ENCODE measurements around the gene FOXK2.

FOXK2 gene

GRCh38 chr17:82630212-82630611, 110.7 kb downstream of the FOXK2 start:
- TF ChIP-seq, protein P1, sequence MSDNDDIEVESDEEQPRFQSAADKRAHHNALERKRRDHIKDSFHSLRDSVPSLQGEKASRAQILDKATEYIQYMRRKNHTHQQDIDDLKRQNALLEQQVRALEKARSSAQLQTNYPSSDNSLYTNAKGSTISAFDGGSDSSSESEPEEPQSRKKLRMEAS (IDR thresholded peaks at IDR 0.05; ENCODE audit: low read depth, low read length), result no peak
- TF ChIP-seq, protein P2, sequence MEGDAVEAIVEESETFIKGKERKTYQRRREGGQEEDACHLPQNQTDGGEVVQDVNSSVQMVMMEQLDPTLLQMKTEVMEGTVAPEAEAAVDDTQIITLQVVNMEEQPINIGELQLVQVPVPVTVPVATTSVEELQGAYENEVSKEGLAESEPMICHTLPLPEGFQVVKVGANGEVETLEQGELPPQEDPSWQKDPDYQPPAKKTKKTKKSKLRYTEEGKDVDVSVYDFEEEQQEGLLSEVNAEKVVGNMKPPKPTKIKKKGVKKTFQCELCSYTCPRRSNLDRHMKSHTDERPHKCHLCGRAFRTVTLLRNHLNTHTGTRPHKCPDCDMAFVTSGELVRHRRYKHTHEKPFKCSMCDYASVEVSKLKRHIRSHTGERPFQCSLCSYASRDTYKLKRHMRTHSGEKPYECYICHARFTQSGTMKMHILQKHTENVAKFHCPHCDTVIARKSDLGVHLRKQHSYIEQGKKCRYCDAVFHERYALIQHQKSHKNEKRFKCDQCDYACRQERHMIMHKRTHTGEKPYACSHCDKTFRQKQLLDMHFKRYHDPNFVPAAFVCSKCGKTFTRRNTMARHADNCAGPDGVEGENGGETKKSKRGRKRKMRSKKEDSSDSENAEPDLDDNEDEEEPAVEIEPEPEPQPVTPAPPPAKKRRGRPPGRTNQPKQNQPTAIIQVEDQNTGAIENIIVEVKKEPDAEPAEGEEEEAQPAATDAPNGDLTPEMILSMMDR (IDR thresholded peaks at IDR 0.05; ENCODE audit: low read depth, low read length), result no peak
- no peak for TF ChIP-seq POLR2A (IDR thresholded peaks at IDR 0.05; ENCODE audit: extremely low read depth, insufficient read length)
- TF ChIP-seq MYC (IDR thresholded peaks at IDR 0.05; ENCODE audit: low read depth, low read length), result no peak
- H3K4me3 ChIP-seq (ENCODE audit: low read depth, low read length), result no peak overlapping the region
- no peak for DNase-seq (ENCODE audit: low read depth)

GRCh38 chr17:82631544-82631943, 112.0 kb downstream of the FOXK2 start:
- TF ChIP-seq POLR2A (IDR thresholded peaks at IDR 0.05; ENCODE audit: extremely low read depth, insufficient read length) (no peak), MYC (IDR thresholded peaks at IDR 0.05; ENCODE audit: low read depth, low read length) (no peak)
- TF ChIP-seq, protein P2 (IDR thresholded peaks at IDR 0.05; ENCODE audit: low read depth, low read length), result no peak
- TF ChIP-seq, protein P1 (IDR thresholded peaks at IDR 0.05; ENCODE audit: low read depth, low read length), result no peak
- H3K4me3 ChIP-seq (ENCODE audit: low read depth, low read length), result no peak overlapping the region
- no peak for DNase-seq (ENCODE audit: low read depth)

DNA sequence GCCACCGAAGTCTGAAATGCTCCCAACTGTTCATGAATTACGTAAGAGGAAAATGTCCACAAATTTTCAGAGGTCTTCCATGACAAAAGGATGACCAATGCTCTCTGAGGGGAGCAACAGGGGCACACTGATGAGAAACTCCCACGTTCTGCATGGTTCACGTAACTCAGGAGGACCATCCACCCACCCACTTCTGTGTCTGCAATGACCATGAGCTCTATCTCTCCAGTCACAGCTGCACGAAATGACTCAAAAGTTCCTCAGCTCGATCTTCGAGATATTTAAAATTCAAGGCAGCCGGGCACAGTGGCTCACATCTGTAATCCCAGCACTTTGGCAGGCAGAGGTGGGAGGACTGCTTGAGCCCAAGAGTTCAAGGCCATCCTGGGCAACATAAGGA, 112.9 kb downstream of the FOXK2 start:
- DNase-seq (ENCODE audit: low read depth), result no peak
- TF ChIP-seq MYC (IDR thresholded peaks at IDR 0.05; ENCODE audit: low read depth, low read length) (no peak), POLR2A (IDR thresholded peaks at IDR 0.05; ENCODE audit: extremely low read depth, insufficient read length) (no peak)
- TF ChIP-seq, protein P2 (IDR thresholded peaks at IDR 0.05; ENCODE audit: low read depth, low read length), result no peak
- TF ChIP-seq, protein P1 (IDR thresholded peaks at IDR 0.05; ENCODE audit: low read depth, low read length), result no peak
- no peak overlapping the region for H3K4me3 ChIP-seq (ENCODE audit: low read depth, low read length)

- no peak for DNase-seq (ENCODE audit: low read depth)
- TF ChIP-seq, protein P1 (IDR thresholded peaks at IDR 0.05; ENCODE audit: low read depth, low read length), result no peak
- TF ChIP-seq, protein P2 (IDR thresholded peaks at IDR 0.05; ENCODE audit: low read depth, low read length), result no peak
- TF ChIP-seq POLR2A (IDR thresholded peaks at IDR 0.05; ENCODE audit: extremely low read depth, insufficient read length) (no peak), MYC (IDR thresholded peaks at IDR 0.05; ENCODE audit: low read depth, low read length) (no peak)
Observed at GRCh38 chr17:82633343-82633742, 113.8 kb downstream of the FOXK2 start.

GRCh38 chr17:82636626-82637598, 117.4 kb downstream of the FOXK2 start:
- TF ChIP-seq POLR2A (IDR thresholded peaks at IDR 0.05; ENCODE audit: extremely low read depth, insufficient read length), result no peak
- TF ChIP-seq, protein P2 (IDR thresholded peaks at IDR 0.05; ENCODE audit: low read depth, low read length), result no peak
- TF ChIP-seq MYC (IDR thresholded peaks at IDR 0.05; ENCODE audit: low read depth, low read length), result no peak
- TF ChIP-seq, protein P1 (IDR thresholded peaks at IDR 0.05; ENCODE audit: low read depth, low read length), result no peak
- H3K4me3 ChIP-seq (ENCODE audit: low read depth, low read length), result no peak overlapping the region
- no peak for DNase-seq (ENCODE audit: low read depth)

More at GRCh38 chr17:82633343-82633742, 113.8 kb downstream of the FOXK2 start:
- no peak overlapping the region for H3K4me3 ChIP-seq (ENCODE audit: low read depth, low read length)

All from NB4 (cell line).